Colon (tissue), 2 donors: ENCODE data around the gene PLPPR1.
"Not testable (repeated sequence)": the region's sequence is repeated elsewhere in the genome, so short reads cannot be mapped to it uniquely, and the experiment has no call there.

Experiments used
- FAIRE-seq: peaks from 2 replicates; lab custom pipeline; 2012; peaks lifted over from hg19 to GRCh38; lab: Jason Lieb, UNC
- donor health status: control.
- donor health status: control.

PLPPR1 gene

GRCh38 chr9:101291043-101291442 lies 262.5 kb downstream of the PLPPR1 start:
- FAIRE-seq: not testable (repeated sequence)

GRCh38 chr9:101299901-101300300 lies 271.4 kb downstream of the PLPPR1 start:
- no peak for FAIRE-seq

GRCh38 chr9:101307051-101307450 lies 278.5 kb downstream of the PLPPR1 start:
- FAIRE-seq: no peak

- FAIRE-seq: no peak
These were observed 279.1 kb downstream of the PLPPR1 start for GRCh38 chr9:101307524-101308213.

- FAIRE-seq: no peak
These were observed 280.6 kb downstream of the PLPPR1 start for GRCh38 chr9:101309139-101309538.

GRCh38 chr9:101311191-101311590 lies 282.7 kb downstream of the PLPPR1 start:
- no peak for FAIRE-seq

GRCh38 chr9:101311758-101312420 lies 283.4 kb downstream of the PLPPR1 start:
- FAIRE-seq: peak; percentile 81

GRCh38 chr9:101312661-101313060 lies 284.1 kb downstream of the PLPPR1 start:
- no peak for FAIRE-seq

GRCh38 chr9:101315112-101315450 lies 286.6 kb downstream of the PLPPR1 start:
- FAIRE-seq: no peak

GRCh38 chr9:101317735-101318134 lies 289.2 kb downstream of the PLPPR1 start:
- no peak for FAIRE-seq

- FAIRE-seq: no peak
These were observed 294.6 kb downstream of the PLPPR1 start for GRCh38 chr9:101323129-101323528.

- no peak for FAIRE-seq
These were observed 295.8 kb downstream of the PLPPR1 start for GRCh38 chr9:101324245-101324804.

- no peak for FAIRE-seq
These were observed 296.5 kb downstream of the PLPPR1 start for GRCh38 chr9:101325053-101325452.

GRCh38 chr9:101326035-101326434 lies 297.5 kb downstream of the PLPPR1 start:
- FAIRE-seq: no peak

- no peak for FAIRE-seq
These were observed 298.0 kb downstream of the PLPPR1 start for GRCh38 chr9:101326501-101326900.

- FAIRE-seq: not testable (repeated sequence)
These were observed 298.9 kb downstream of the PLPPR1 start for GRCh38 chr9:101327422-101327909.

- no peak for FAIRE-seq
These were observed 303.8 kb downstream of the PLPPR1 start for GRCh38 chr9:101332362-101332761.

GRCh38 chr9:101333490-101333889 lies 305.0 kb downstream of the PLPPR1 start:
- FAIRE-seq: no peak

- no peak for FAIRE-seq
These were observed 305.6 kb downstream of the PLPPR1 start for GRCh38 chr9:101333926-101334702.

GRCh38 chr9:101336091-101336490 lies 307.6 kb downstream of the PLPPR1 start:
- no peak for FAIRE-seq

GRCh38 chr9:101337237-101337636 lies 308.7 kb downstream of the PLPPR1 start:
- no peak for FAIRE-seq

- FAIRE-seq: no peak
These were observed 313.4 kb downstream of the PLPPR1 start for GRCh38 chr9:101341958-101342357.

GRCh38 chr9:101342595-101342994 lies 314.1 kb downstream of the PLPPR1 start:
- FAIRE-seq: no peak
